Liver (tissue), 9 donors: ENCODE measurements around the gene ULK4. TPM values are rescaled to one million over a fixed set of nuclear protein-coding genes. Genes with fewer than 3 reads are reported as not detected.

Experiments used
- DNase-seq: peaks from one replicate; pipeline ENCODE4 v3.0.0-alpha.2; 2017; ENCODE audit warnings: low spot score
- H3K27ac ChIP-seq, 2 donors: one replicate each; pipeline ENCODE4 v1.7.0; 2013; ENCODE audit warnings: inconsistent platforms in 2 of 2, low read length in 2 of 2, control low read depth in 1 of 2, low read depth in 1 of 2, mild to moderate bottlenecking in 1 of 2
- H3K27me3 ChIP-seq, 4 donors: one replicate each; pipeline versions ENCODE4 v1.6.1 to v1.7.0; 2013; ENCODE audit warnings: low read length in 3 of 4, inconsistent platforms in 1 of 4, mild to moderate bottlenecking in 1 of 4, moderate library complexity in 1 of 4; ENCODE audit not compliant: control insufficient read depth in 4 of 4, insufficient read depth in 4 of 4
- H3K36me3 ChIP-seq, 4 donors: one replicate each; pipeline versions ENCODE4 v1.6.1 to v1.7.0; 2013; ENCODE audit warnings: low read length in 3 of 4, mild to moderate bottlenecking in 3 of 4, low read depth in 1 of 4, moderate library complexity in 1 of 4; ENCODE audit not compliant: control insufficient read depth in 4 of 4, insufficient read depth in 3 of 4
- H3K4me1 ChIP-seq, 4 donors: one replicate each; pipeline versions ENCODE4 v1.6.1 to v1.7.0; 2013; ENCODE audit warnings: low read length in 3 of 4, mild to moderate bottlenecking in 3 of 4, moderate library complexity in 1 of 4; ENCODE audit not compliant: control insufficient read depth in 4 of 4, insufficient read depth in 4 of 4
- H3K4me3 ChIP-seq, 3 donors: one replicate each; pipeline versions ENCODE4 v1.6.1 to v1.7.0; 2013; ENCODE audit warnings: low read length in 3 of 3, control low read depth in 1 of 3, low read depth in 1 of 3, mild to moderate bottlenecking in 1 of 3
- H3K9ac ChIP-seq, 2 donors: one replicate each; pipeline ENCODE4 v1.7.0; 2013; ENCODE audit warnings: low read length in 2 of 2, mild to moderate bottlenecking in 2 of 2, moderate library complexity in 2 of 2, control low read depth in 1 of 2, low read depth in 1 of 2
- H3K9me3 ChIP-seq, 4 donors: one replicate each; pipeline versions ENCODE4 v1.6.1 to v1.7.0; 2013; ENCODE audit warnings: low read length in 3 of 4; ENCODE audit not compliant: control insufficient read depth in 4 of 4
- ATF3 ChIP-seq: IDR thresholded peaks from 2 replicates; pipeline ENCODE4 v1.6.1; 2016; ENCODE audit warnings: antibody characterized with exemption
- CTCF ChIP-seq: fragments of 150-350 bp; IDR thresholded peaks from 2 replicates; pipeline ENCODE4 v1.5.1; 2017; ENCODE audit warnings: improper control_type of control experiment, low read depth, low read length; ENCODE audit not compliant: missing input control
- EGR1 ChIP-seq, 2 donors: IDR thresholded peaks; 2 replicates each; pipeline ENCODE4 v1.6.1; 2016 to 2018; ENCODE audit warnings: antibody characterized with exemption in 2 of 2, low read depth in 2 of 2
- FOXA1 ChIP-seq: IDR thresholded peaks from 2 replicates; pipeline ENCODE4 v1.6.1; 2016; ENCODE audit warnings: antibody characterized with exemption
- FOXA2 ChIP-seq: IDR thresholded peaks from 2 replicates; pipeline ENCODE4 v1.6.1; 2016; ENCODE audit warnings: antibody characterized with exemption
- GABPA ChIP-seq, 2 donors: IDR thresholded peaks in 1 of 2; conservative IDR thresholded peaks in 1 of 2; 2 replicates each; pipeline ENCODE4 v1.6.1; 2016; ENCODE audit warnings: antibody characterized with exemption in 2 of 2, mild to moderate bottlenecking in 1 of 2, moderate library complexity in 1 of 2
- HNF4A ChIP-seq, 2 donors: conservative IDR thresholded peaks; 2 replicates each; pipeline ENCODE4 v1.6.1; 2016; ENCODE audit warnings: antibody characterized with exemption in 2 of 2, mild to moderate bottlenecking in 2 of 2
- HNF4G ChIP-seq: IDR thresholded peaks from 2 replicates; pipeline ENCODE4 v1.6.1; 2016; ENCODE audit warnings: antibody characterized with exemption
- JUND ChIP-seq, 2 donors: IDR thresholded peaks; 2 replicates each; pipeline ENCODE4 v1.6.1; 2016; ENCODE audit warnings: antibody characterized with exemption in 2 of 2
- MAX ChIP-seq: IDR thresholded peaks from 2 replicates; pipeline ENCODE4 v1.6.1; 2016; ENCODE audit warnings: antibody characterized with exemption
- NR2F2 ChIP-seq: IDR thresholded peaks from 2 replicates; pipeline ENCODE4 v1.6.1; 2016; ENCODE audit warnings: antibody characterized with exemption
- RAD21 ChIP-seq, 2 donors: IDR thresholded peaks; 2 replicates each; pipeline ENCODE4 v1.6.1; 2016; ENCODE audit warnings: antibody characterized with exemption in 2 of 2, mild to moderate bottlenecking in 2 of 2
- REST ChIP-seq: IDR thresholded peaks from 2 replicates; pipeline ENCODE4 v1.6.1; 2016; ENCODE audit warnings: antibody characterized with exemption, mild to moderate bottlenecking
- RXRA ChIP-seq, 2 donors: IDR thresholded peaks; 2 replicates each; pipeline ENCODE4 v1.6.1; 2017 to 2018; ENCODE audit warnings: antibody characterized with exemption in 2 of 2, mild to moderate bottlenecking in 1 of 2
- SP1 ChIP-seq: IDR thresholded peaks from 2 replicates; pipeline ENCODE4 v1.6.1; 2018; ENCODE audit warnings: antibody characterized with exemption, mild to moderate bottlenecking
- TAF1 ChIP-seq: conservative IDR thresholded peaks from 2 replicates; pipeline ENCODE4 v1.6.1; 2016; ENCODE audit warnings: antibody characterized with exemption, mild to moderate bottlenecking
- YY1 ChIP-seq: IDR thresholded peaks from 2 replicates; pipeline ENCODE4 v1.6.1; 2016; ENCODE audit warnings: antibody characterized with exemption, mild to moderate bottlenecking
- ZBTB33 ChIP-seq: IDR thresholded peaks from 2 replicates; pipeline ENCODE4 v1.6.1; 2016; ENCODE audit warnings: antibody characterized with exemption
- WGBS: extraction: QIAGEN DNeasy Blood & Tissue Kit; methylation state at CpG from one replicate; pipeline ENCODE4 v1.1.7; 2013; 5-methylcytosine and 5-hydroxymethylcytosine counted together
- polyA plus RNA-seq, 2 donors: library from polyadenylated mRNA; stranded (reverse) in 1 of 2; unstranded in 1 of 2; fragments of 200-250 nt in 1 of 2; fragments of >200 nt in 1 of 2; fragmentation: Nextera tagmentation in 1 of 2; extraction: Ambion mirVana in 1 of 2; gene quantifications; one replicate each; pipeline versions ENCODE4 v1.2.1 to v1.2.3, GENCODE V29; 2013 to 2015
- total RNA-seq, 2 donors: library from RNA; depleted of rRNA; stranded (reverse); fragments of >200 nt; gene quantifications; one replicate each; pipeline ENCODE4 v1.2.3, GENCODE V29; 2014
- donor health status: healthy.
- donor health status: healthy.
- donor health status: healthy.
- donor health status: healthy.
- donor health status: healthy.

Gene ULK4
- total and polyA plus RNA-seq, 4 donors: 1.1 to 11.5 (median 3.2) TPM

GRCh38 chr3:41441139-41441538 lies 520.8 kb downstream of the ULK4 start:
- TF ChIP-seq GABPA (IDR thresholded peaks at IDR 0.05 in 1 of 2, conservative IDR thresholded peaks at IDR 0.05 in 1 of 2): no peak
- no peak for TF ChIP-seq YY1
- TF ChIP-seq RAD21 (IDR thresholded peaks at IDR 0.05): no peak
- no peak for TF ChIP-seq HNF4G
- TF ChIP-seq MAX: no peak
- TF ChIP-seq NR2F2: no peak
- no peak for TF ChIP-seq FOXA1
- TF ChIP-seq EGR1 (IDR thresholded peaks at IDR 0.05; ENCODE audit: low read depth in 2 of 2): no peak
- TF ChIP-seq RXRA (IDR thresholded peaks at IDR 0.05): no peak
- no peak for TF ChIP-seq ATF3
- TF ChIP-seq HNF4A (conservative IDR thresholded peaks at IDR 0.05): no peak
- TF ChIP-seq SP1: no peak
- no peak for TF ChIP-seq TAF1
- no peak for TF ChIP-seq JUND (IDR thresholded peaks at IDR 0.05)
- no peak for TF ChIP-seq REST
- TF ChIP-seq CTCF: no peak
- TF ChIP-seq FOXA2: no peak
- no peak for TF ChIP-seq ZBTB33
- peak overlapping the region in 1 of 3 donors; percentile 4 for H3K4me3 ChIP-seq
- WGBS: 42% methylated on average over 2 of the region's 2 CpGs

More at GRCh38 chr3:41441139-41441538, 520.8 kb downstream of the ULK4 start:
- peaks cover 2 to 7% (median 3%) of the 10 kb centered on the region in 4 donors for H3K4me1 ChIP-seq
- DNase-seq: no peak
- peaks cover 0 to 4% (median 0%) of the 10 kb centered on the region in 4 donors for H3K9me3 ChIP-seq
- no peaks in the 10 kb centered on the region for H3K27me3 ChIP-seq
- no peak overlapping the region for H3K27ac ChIP-seq
- H3K9ac ChIP-seq: no peak overlapping the region
- no peaks in the 10 kb centered on the region for H3K36me3 ChIP-seq
